B cell (primary cell): ENCODE results near the gene UTP4. TPM values are rescaled to one million over a fixed set of nuclear protein-coding genes. Genes with fewer than 3 reads are reported as not detected.

Source experiments
- ATAC-seq: fragments of 200-7000 bp; cut with Tn5 transposase; one replicate; pipeline ENCODE4 v1.10.0; 2021; ENCODE audit warnings: low read depth, mild to moderate bottlenecking, moderate number of reproducible peaks, moderate library complexity
- CTCF ChIA-PET: fragments of 350-600 bp; sonication (Branson Sonifier 250); formaldehyde crosslinking; loops from one replicate; lab custom pipeline; 2021; ENCODE audit warnings: antibody characterized with exemption, inconsistent platforms; lab: Charles Lee
- POLR2A ChIA-PET: fragments of 350-600 bp; sonication (Branson Sonifier 250); formaldehyde crosslinking; loops from one replicate; lab custom pipeline; 2021; ENCODE audit warnings: antibody characterized with exemption; lab: Charles Lee
- DNase-seq: peaks from one replicate; pipeline ENCODE4 v3.0.0; 2013
- H2AFZ ChIP-seq: 2 replicates; pipeline ENCODE4 v1.6.1; 2012; ENCODE audit warnings: mild to moderate bottlenecking, low read depth, low read length; ENCODE audit not compliant: insufficient read depth, poor library complexity, severe bottlenecking
- H3K27ac ChIP-seq, 2 donors: 1 replicate in 1 of 2; 2 replicates in 1 of 2; pipeline ENCODE4 v1.5.1; 2012 to 2013; ENCODE audit warnings: low read length in 2 of 2, mild to moderate bottlenecking in 2 of 2, moderate library complexity in 1 of 2
- H3K27me3 ChIP-seq, 4 experiments: fragments of 200-600 bp in 1 of 4; sonication (generic) in 1 of 4; replicated peaks in 1 of 4; 1 replicate in 2 of 4; 2 replicates in 2 of 4; pipeline versions ENCODE4 v1.6.1 to v1.7.0; 2013 to 2016; ENCODE audit warnings: low read length in 3 of 4, mild to moderate bottlenecking in 2 of 4, mixed read lengths in 1 of 4, moderate library complexity in 1 of 4; ENCODE audit not compliant: insufficient read depth in 4 of 4, control insufficient read depth in 3 of 4; ENCODE audit errors: control extremely low read depth in 1 of 4
- H3K36me3 ChIP-seq, 2 experiments: replicated peaks in 1 of 2; 1 replicate in 1 of 2; 2 replicates in 1 of 2; pipeline versions ENCODE4 v1.6.1 to v1.7.1; 2013; ENCODE audit warnings: low read length in 1 of 2; ENCODE audit not compliant: insufficient read depth in 2 of 2, control insufficient read depth in 1 of 2; ENCODE audit errors: control extremely low read depth in 1 of 2, extremely low read depth in 1 of 2
- H3K4me1 ChIP-seq, 2 donors: fragments of 200-600 bp in 1 of 2; sonication (generic) in 1 of 2; 1 replicate in 1 of 2; 2 replicates in 1 of 2; pipeline versions ENCODE4 v1.5.1 to v1.6.1; 2013 to 2017; ENCODE audit warnings: low read length in 2 of 2; ENCODE audit not compliant: control insufficient read depth in 2 of 2, insufficient read depth in 2 of 2
- H3K4me2 ChIP-seq: replicated peaks from 2 replicates; pipeline ENCODE3; 2012; ENCODE audit warnings: mild to moderate bottlenecking, low read depth, low read length; ENCODE audit not compliant: poor library complexity, severe bottlenecking
- H3K4me3 ChIP-seq, 5 experiments: fragments of 200-600 bp in 1 of 5; sonication (generic) in 1 of 5; 1 replicate in 3 of 5; 2 replicates in 2 of 5; pipeline versions ENCODE4 v1.5.1 to v1.7.0; 2011 to 2016; ENCODE audit warnings: low read length in 4 of 5, mild to moderate bottlenecking in 4 of 5, low read depth in 2 of 5, control low read depth in 1 of 5, moderate library complexity in 1 of 5; ENCODE audit not compliant: insufficient read depth in 1 of 5; ENCODE audit errors: control extremely low read depth in 1 of 5, extremely low read depth in 1 of 5
- H3K79me2 ChIP-seq: fragments of 200-600 bp; sonication (generic); one replicate; pipeline ENCODE4 v1.6.0; 2016; ENCODE audit warnings: low read length; ENCODE audit not compliant: control insufficient read depth, insufficient read depth
- H3K9ac ChIP-seq: fragments of 200-600 bp; sonication (generic); 2 replicates; pipeline ENCODE4 v1.6.1; 2017; ENCODE audit warnings: mild to moderate bottlenecking, low read length, moderate library complexity
- H3K9me3 ChIP-seq, 3 donors: one replicate each; pipeline versions ENCODE4 v1.6.1 to v1.7.1; 2013; ENCODE audit warnings: low read length in 2 of 3; ENCODE audit not compliant: control insufficient read depth in 2 of 3, insufficient read depth in 1 of 3; ENCODE audit errors: control extremely low read depth in 1 of 3
- H4K20me1 ChIP-seq: 2 replicates; pipeline ENCODE4 v1.6.0; 2012; ENCODE audit warnings: mild to moderate bottlenecking, low read length; ENCODE audit not compliant: insufficient read depth, control insufficient read depth, poor library complexity, severe bottlenecking
- H3K27ac Mint-ChIP-seq: one replicate; pipeline ENCODE4 v1.8.0; 2021; ENCODE audit warnings: mixed read lengths
- H3K27me3 Mint-ChIP-seq: one replicate; pipeline ENCODE4 v1.8.0; 2021; ENCODE audit warnings: mixed read lengths
- H3K4me1 Mint-ChIP-seq: one replicate; pipeline ENCODE4 v1.8.0; 2021; ENCODE audit warnings: mixed read lengths
- H3K4me3 Mint-ChIP-seq: one replicate; pipeline ENCODE4 v1.8.0; 2021; ENCODE audit warnings: mixed read lengths
- H3K9me3 Mint-ChIP-seq: one replicate; pipeline ENCODE4 v1.8.0; 2022; ENCODE audit warnings: mixed read lengths; ENCODE audit not compliant: insufficient read depth
- CTCF ChIP-seq: fragments of 200-600 bp; IDR thresholded peaks from one replicate; pipeline ENCODE4 v1.8.0; 2022; ENCODE audit warnings: antibody characterized with exemption, mild to moderate bottlenecking
- EZH2 ChIP-seq: IDR thresholded peaks from 2 replicates; pipeline ENCODE4 v1.6.1; 2012; ENCODE audit warnings: borderline replicate concordance, low read depth, mild to moderate bottlenecking, moderate library complexity, low read length; ENCODE audit not compliant: insufficient read depth, poor library complexity, severe bottlenecking
- WGBS: methylation state at CpG from one replicate; pipeline ENCODE4 v1.1.5; 2013; ENCODE audit warnings: missing lambda C conversion rate; ENCODE audit not compliant: insufficient coverage; 5-methylcytosine and 5-hydroxymethylcytosine counted together
- intact Hi-C: fragments of 100-400 bp; cut with micrococcal nuclease; formaldehyde crosslinking; loops from one replicate; pipeline ENCODE4 v1.10.0; 2022
- polyA plus RNA-seq: library from polyadenylated mRNA; depleted of rRNA; stranded (reverse); fragments of >200 nt; gene quantifications from 2 replicates; pipeline ENCODE4 v1.2.3, GENCODE V29; 2012
- total RNA-seq, 2 donors: library from RNA; stranded (reverse); fragments of 120-200 nt in 1 of 2; gene quantifications; 1 replicate in 1 of 2; 2 replicates in 1 of 2; pipeline versions ENCODE4 v1.2.3 to v1.2.4, GENCODE V29; 2013 to 2022

Gene UTP4
- total and polyA plus RNA-seq, 2 donors (not counting 1 experiment from before 2014, with no cell fraction given), result 24.3 to 30.1 TPM

GRCh38 chr16:69083306-69083941 lies 49.0 kb upstream of the UTP4 start:
- Histone ChIP-seq H3K9me3 (no peaks in the 10 kb centered on the region), H2AFZ (no peak overlapping the region), H3K36me3 (peaks cover 2 to 19% of the 10 kb centered on the region in 2 experiments), H4K20me1 (no peaks in the 10 kb centered on the region), H3K4me3 (no peak overlapping the region), H3K9ac (no peak overlapping the region), H3K27me3 (no peaks in the 10 kb centered on the region), H3K4me2 (no peak overlapping the region), H3K27ac (no peak overlapping the region), H3K79me2 (no peaks in the 10 kb centered on the region), H3K4me1 (no peaks in the 10 kb centered on the region)
- Mint-ChIP-seq H3K27ac (no peak overlapping the region), H3K27me3 (no peaks in the 10 kb centered on the region), H3K9me3 (no peaks in the 10 kb centered on the region), H3K4me1 (no peaks in the 10 kb centered on the region), H3K4me3 (no peak overlapping the region)
- ATAC-seq, result no peak
- ChIA-PET POLR2A (interaction anchor here (0.7 kb wide), 1 partner anchor 10 kb away, joined by 7 read pairs; no protein-coding TSS in a partner anchor), CTCF (no interaction called here)
- no peak for TF ChIP-seq CTCF
- 95% methylated on average over 12 of the region's 16 CpGs for WGBS
- no peak for DNase-seq
- intact Hi-C loops, result no loop called here

- WGBS, result 80% methylated on average over 2 of the region's 2 CpGs
- H4K20me1 ChIP-seq, result no peaks in the 10 kb centered on the region
- no peak overlapping the region for H3K4me3 ChIP-seq
- no peak overlapping the region for H3K27ac ChIP-seq
- no peaks in the 10 kb centered on the region for H3K4me1 Mint-ChIP-seq
- H3K4me1 ChIP-seq, result no peaks in the 10 kb centered on the region
- H3K27me3 ChIP-seq, result no peaks in the 10 kb centered on the region
- TF ChIP-seq EZH2 (no peak), CTCF (no peak)
- H3K4me3 Mint-ChIP-seq, result no peak overlapping the region
- H3K36me3 ChIP-seq, result peaks cover 2 to 18% of the 10 kb centered on the region in 2 experiments
- H3K9ac ChIP-seq, result no peak overlapping the region
- H3K27ac Mint-ChIP-seq, result no peak overlapping the region
- POLR2A ChIA-PET, result no interaction called here
- no peaks in the 10 kb centered on the region for H3K27me3 Mint-ChIP-seq
- intact Hi-C loops, result no loop called here
- CTCF ChIA-PET, result no interaction called here
- H2AFZ ChIP-seq, result no peak overlapping the region
- no peak overlapping the region for H3K4me2 ChIP-seq
- no peaks in the 10 kb centered on the region for H3K9me3 Mint-ChIP-seq
- DNase-seq (no peak), ATAC-seq (no peak)
- no peaks in the 10 kb centered on the region for H3K9me3 ChIP-seq
- no peaks in the 10 kb centered on the region for H3K79me2 ChIP-seq
Measured at GRCh38 chr16:69084289-69084688, 48.2 kb upstream of the UTP4 start.
